IPS DF 4.7 (cell line): Measurements from ENCODE around the gene PRM3.

Source experiments
- DNase-seq: peaks from one replicate; pipeline ENCODE4 v3.0.0-alpha.2; 2013; ENCODE audit warnings: low spot score; ENCODE audit errors: extremely low read depth

The PRM3 gene

DNA sequence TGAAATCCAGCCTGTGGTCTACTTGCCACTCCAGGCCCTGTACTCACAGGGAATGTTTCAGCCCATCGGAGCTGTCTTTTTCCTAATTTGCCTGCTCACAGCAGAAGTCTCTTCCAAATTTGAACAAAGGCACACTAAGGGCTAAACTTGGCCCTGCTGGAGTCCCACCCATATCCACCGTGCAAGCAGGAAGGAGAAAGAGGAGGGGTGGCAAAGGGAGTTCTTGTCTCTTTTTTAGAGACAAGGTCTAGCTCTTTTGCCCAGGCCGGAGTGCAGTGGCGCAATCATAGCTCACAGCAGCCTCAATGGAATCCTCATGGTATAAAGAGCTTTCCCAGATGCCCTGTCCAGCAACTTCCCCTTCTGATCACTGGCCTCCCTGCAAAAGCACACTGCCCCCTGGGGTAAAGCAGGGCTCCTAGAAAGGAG is 10.4 kb upstream of the PRM3 start:
- no peak for DNase-seq

GRCh38 chr16:11280616-11281522 is 7.4 kb upstream of the PRM3 start, which contains the start of gene PRM1:
Gene PRM1 (minus strand): TSS chr16:11281330. CDS start chr16:11281238, 92 bp downstream.
- DNase-seq, result no peak

GRCh38 chr16:11278681-11279628 is 5.5 kb upstream of the PRM3 start:
- DNase-seq, result no peak

GRCh38 chr16:11277607-11278337 is 4.3 kb upstream of the PRM3 start:
- DNase-seq, result no peak

GRCh38 chr16:11276896-11277593 is 3.6 kb upstream of the PRM3 start:
- DNase-seq, result no peak

- no peak for DNase-seq
Measured at GRCh38 chr16:11276143-11276895, 2.9 kb upstream of the PRM3 start, which contains the start of gene PRM2. Gene PRM2 (minus strand): TSS chr16:11276480. CDS start chr16:11276370, 110 bp downstream.

DNA sequence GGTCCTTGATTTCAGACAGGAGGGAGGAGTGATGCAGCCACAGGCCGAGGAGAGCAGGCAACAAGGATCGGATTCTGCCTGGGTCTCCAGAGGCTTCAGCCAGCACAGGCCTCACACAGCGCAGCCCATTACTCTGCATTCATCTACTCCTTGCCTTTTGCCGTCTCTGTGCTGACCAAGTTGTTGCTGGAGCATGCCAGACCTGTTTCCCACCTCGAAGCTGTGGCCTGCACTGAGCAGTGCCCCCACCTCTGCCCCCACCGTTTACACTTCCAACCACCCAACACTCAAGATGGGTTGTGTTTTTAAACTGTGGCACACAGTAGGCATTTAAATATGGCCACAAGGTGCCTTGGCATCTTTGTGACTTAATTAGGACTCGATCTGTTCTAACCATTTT is 1.5 kb upstream of the PRM3 start:
- DNase-seq, result no peak

- DNase-seq, result no peak
Measured at GRCh38 chr16:11273721-11274324, 394 bp upstream of the PRM3 start.

DNA sequence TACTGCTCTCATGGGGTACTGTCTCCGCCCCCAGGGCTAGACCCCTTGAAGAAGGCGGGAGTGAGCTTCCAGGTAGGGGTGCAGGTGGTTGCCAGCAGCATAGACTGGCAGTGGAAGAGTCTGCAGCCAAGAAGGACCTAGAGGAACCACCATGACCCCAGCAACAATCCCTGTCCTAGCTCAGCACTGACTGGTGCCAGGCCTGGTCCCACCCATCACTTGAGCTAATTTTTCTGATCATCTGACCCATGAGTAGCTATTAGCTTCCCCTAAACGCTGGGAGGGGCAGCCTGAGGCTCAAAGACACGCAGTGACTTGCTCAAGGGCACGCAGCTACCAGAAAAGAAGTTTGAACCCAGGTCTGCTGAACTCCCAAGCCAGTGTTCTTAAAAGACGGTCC is 945 bp downstream of the PRM3 start:
- no peak for DNase-seq

- DNase-seq, result no peak
Measured at GRCh38 chr16:11271610-11272009, 1.8 kb downstream of the PRM3 start.

- DNase-seq, result no peak
Measured at GRCh38 chr16:11270602-11271162, 2.7 kb downstream of the PRM3 start.

GRCh38 chr16:11268921-11269375 is 4.5 kb downstream of the PRM3 start, which contains the start of gene TNP2:
Gene TNP2 (minus strand): TSS chr16:11269325. CDS start chr16:11269262, 63 bp downstream.
- no peak for DNase-seq

DNA sequence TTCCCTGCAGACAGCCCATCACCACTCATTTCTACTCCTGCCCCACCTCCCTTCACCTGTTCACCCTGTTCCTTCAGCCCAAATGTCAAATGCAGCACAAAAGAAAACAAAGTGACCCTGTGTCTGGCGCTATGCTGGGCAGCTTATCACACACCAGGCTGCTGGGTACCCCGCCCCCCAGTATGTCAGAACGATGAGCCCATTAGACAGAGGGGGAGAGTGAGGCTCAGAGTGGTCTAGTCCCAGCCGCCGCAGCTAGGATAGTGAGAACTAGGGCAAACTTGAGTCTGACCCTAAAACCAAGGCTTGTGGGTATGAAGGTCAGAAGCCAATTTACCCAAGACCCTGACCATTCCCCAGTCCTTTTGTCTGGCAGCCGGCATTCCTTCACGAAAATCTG is 8.3 kb downstream of the PRM3 start:
- no peak for DNase-seq

DNA sequence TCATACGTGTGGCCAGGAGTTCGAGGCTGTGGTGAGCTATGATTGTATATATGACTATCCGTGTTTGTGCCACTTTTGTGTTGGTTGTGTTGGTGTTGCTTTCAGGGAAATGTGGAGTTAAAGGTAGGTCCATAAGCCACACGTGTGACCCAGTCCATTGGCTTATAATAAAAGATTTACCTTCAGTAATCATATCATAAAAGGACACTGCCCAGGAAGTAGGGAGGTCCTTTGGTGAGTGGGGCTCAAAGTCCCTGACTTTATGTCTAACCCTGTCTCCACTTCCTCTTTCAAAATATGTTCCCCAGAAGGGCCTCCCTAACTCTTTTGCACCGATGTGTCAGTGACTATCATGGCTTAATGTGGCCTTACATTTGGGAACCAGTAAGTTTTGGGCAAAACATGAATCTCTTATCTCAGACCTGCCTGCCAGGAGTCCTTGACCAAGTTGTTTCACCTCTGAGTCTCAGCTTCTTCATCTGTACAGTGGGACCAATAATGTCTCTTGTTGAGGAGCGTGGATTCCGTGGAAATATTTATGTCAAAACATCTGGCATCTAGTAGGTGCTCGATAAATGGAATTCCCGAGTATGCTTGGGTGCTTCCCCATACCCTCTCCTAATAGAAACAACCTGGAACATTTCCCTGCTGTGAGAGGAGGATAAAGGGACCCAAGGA is 9.1 kb downstream of the PRM3 start:
- DNase-seq, result no peak

- DNase-seq, result no peak
Measured at GRCh38 chr16:11263737-11264136, 9.7 kb downstream of the PRM3 start.

DNA sequence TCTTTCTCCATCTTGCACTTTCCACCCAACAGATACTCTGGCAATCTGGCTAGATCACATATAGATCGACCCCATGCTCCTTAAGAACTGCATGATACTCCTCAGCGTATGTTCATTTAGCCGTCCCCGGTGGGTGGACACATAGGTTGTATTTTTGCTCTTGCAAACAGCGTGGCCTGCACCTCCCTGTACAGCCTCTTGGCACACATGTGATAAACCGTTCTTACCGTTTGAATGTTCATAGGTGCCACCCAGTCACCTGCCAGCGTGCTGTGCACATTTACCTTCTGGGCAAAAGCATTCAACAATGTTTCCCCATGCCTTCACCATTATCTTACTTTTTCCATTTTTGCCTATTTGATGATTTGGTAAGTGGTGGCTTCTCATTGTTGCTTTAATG is 10.5 kb downstream of the PRM3 start:
- DNase-seq, result no peak

DNA sequence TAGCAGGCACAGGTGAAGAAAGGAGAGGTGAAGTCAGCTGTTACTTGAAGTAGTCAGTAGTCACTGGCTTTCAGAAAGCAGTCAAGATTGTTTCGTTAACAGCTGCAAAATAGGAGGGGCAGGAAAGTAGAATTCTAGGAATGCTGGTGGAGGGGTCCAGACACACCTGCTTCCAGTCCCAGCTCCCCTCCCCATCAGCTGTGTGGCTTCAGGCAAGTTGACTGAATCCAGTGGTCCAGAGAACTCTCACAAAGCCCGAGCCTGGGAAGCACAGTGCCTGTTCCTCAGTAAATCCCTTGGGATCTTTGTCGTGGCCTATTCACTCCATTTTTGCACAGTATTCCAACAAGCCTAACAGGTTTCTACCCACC is 12.8 kb downstream of the PRM3 start:
- no peak for DNase-seq
